Suprapubic skin (tissue), 3 donors: ENCODE measurements around the gene ADCY5.

ENCODE experiments used
- POLR2A ChIP-seq, 2 donors: fragments of 450-650 bp; IDR thresholded peaks; one replicate each; pipeline ENCODE4 v1.6.1; 2017; ENCODE audit warnings: antibody characterized with exemption in 2 of 2, mild to moderate bottlenecking in 2 of 2, moderate library complexity in 2 of 2
- TF ChIP-seq, protein P1 (sequence below), 2 donors: fragments of 200-600 bp in 1 of 2; fragments of 450-650 bp in 1 of 2; sonication (generic) in 1 of 2; IDR thresholded peaks; one replicate each; pipeline ENCODE4 v1.5.1; 2016 to 2019; ENCODE audit warnings: antibody characterized with exemption in 2 of 2, mild to moderate bottlenecking in 1 of 2, moderate library complexity in 1 of 2

DNA sequence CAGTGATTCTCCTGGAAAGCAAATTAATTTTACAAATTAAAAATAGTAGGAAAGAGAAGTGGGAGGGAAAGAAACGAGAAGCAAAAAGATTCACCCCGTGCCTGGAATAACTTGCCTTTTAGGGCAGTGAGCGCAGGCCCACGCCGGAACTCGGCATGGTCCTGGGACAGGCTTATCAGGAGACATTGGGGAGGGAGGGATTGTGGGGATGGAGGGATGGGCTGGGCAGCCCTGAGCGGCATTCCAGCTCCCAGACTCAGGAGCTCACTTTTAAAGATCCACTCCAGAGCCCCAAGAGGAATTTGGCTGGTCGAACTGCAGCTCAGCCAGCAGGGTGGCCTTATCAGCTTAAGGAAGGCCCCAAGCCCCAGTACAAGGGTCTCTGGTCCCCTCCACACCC, 117.9 kb downstream of the ADCY5 start:
- TF ChIP-seq, protein P1, sequence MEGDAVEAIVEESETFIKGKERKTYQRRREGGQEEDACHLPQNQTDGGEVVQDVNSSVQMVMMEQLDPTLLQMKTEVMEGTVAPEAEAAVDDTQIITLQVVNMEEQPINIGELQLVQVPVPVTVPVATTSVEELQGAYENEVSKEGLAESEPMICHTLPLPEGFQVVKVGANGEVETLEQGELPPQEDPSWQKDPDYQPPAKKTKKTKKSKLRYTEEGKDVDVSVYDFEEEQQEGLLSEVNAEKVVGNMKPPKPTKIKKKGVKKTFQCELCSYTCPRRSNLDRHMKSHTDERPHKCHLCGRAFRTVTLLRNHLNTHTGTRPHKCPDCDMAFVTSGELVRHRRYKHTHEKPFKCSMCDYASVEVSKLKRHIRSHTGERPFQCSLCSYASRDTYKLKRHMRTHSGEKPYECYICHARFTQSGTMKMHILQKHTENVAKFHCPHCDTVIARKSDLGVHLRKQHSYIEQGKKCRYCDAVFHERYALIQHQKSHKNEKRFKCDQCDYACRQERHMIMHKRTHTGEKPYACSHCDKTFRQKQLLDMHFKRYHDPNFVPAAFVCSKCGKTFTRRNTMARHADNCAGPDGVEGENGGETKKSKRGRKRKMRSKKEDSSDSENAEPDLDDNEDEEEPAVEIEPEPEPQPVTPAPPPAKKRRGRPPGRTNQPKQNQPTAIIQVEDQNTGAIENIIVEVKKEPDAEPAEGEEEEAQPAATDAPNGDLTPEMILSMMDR (IDR thresholded peaks at IDR 0.05) = no peak
- no peak for TF ChIP-seq POLR2A (IDR thresholded peaks at IDR 0.05)
